Stimulated activated naive CD8-positive, alpha-beta T cell treated with anti-CD3 and anti-CD28 coated beads, Interleukin-15, Interleukin-2, amounts not matched to agents 100 ng/mL and 50 ng/mL, for 24 hours (primary cell): ENCODE measurements around the gene CD2AP.
A peak's percentile ranks its signal among the peaks of the same experiment; 100 is the strongest.

ENCODE experiments used
- H3K27ac Mint-ChIP-seq: one replicate; pipeline ENCODE4 v1.8.0; 2021; ENCODE audit warnings: mild to moderate bottlenecking, mixed read lengths
- H3K27me3 Mint-ChIP-seq: one replicate; pipeline ENCODE4 v1.8.0; 2021; ENCODE audit warnings: mixed read lengths
- H3K36me3 Mint-ChIP-seq: one replicate; pipeline ENCODE4 v1.8.0; 2021; ENCODE audit warnings: low read depth, mixed read lengths
- H3K4me1 Mint-ChIP-seq: one replicate; pipeline ENCODE4 v1.8.0; 2021; ENCODE audit warnings: low read depth, mixed read lengths
- H3K4me3 Mint-ChIP-seq: one replicate; pipeline ENCODE4 v1.8.0; 2021; ENCODE audit warnings: mild to moderate bottlenecking, mixed read lengths
- H3K9me3 Mint-ChIP-seq: one replicate; pipeline ENCODE4 v1.8.0; 2021; ENCODE audit warnings: mixed read lengths

CD2AP gene

DNA sequence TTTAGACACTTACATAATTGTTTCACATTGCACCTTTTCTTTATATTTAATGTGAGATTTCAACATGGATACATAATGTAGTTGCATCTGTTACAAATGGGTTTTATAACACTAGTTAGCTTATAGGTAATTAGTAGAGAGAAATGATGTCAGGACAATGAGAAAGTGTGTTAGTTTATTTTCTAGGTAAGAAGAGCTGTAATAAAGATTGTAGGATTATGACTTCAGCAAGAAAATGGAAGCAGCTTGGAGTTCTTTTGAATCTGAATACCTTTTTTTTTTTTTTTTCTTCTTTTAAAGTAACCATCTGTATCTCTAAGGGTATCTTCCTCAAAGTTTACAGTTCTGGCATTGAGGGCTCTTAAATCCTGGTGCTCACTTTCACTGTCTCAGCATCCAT is 35.3 kb downstream of the CD2AP start:
- Mint-ChIP-seq H3K4me3 (no peak overlapping the region), H3K4me1 (peaks cover 32% of the 10 kb centered on the region), H3K27ac (no peak overlapping the region), H3K36me3 (peaks cover 72% of the 10 kb centered on the region), H3K9me3 (no peaks in the 10 kb centered on the region), H3K27me3 (no peaks in the 10 kb centered on the region)

DNA sequence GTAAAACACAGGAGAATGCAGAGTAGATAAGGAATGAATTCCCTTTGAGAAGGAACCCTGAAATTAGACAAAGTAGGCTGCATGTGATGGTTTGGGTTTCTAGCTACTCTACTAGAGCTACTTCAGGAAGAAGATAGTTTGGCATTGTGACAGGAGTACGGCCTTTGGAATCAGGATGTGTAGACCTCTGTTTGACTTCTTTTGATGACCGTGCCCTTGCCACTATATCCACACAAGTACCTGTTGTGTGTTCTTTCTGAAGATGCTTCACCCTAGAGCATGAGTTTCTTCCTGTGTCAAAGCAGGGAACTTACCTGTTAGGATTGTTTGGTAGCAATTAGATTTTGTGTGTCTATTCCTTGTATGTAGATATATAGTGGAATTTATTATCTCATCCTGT is 41.7 kb downstream of the CD2AP start:
- Mint-ChIP-seq H3K4me3 (no peak overlapping the region), H3K27me3 (no peaks in the 10 kb centered on the region), H3K9me3 (no peaks in the 10 kb centered on the region), H3K4me1 (peaks cover 43% of the 10 kb centered on the region), H3K36me3 (peaks cover 25% of the 10 kb centered on the region), H3K27ac (no peak overlapping the region)

DNA sequence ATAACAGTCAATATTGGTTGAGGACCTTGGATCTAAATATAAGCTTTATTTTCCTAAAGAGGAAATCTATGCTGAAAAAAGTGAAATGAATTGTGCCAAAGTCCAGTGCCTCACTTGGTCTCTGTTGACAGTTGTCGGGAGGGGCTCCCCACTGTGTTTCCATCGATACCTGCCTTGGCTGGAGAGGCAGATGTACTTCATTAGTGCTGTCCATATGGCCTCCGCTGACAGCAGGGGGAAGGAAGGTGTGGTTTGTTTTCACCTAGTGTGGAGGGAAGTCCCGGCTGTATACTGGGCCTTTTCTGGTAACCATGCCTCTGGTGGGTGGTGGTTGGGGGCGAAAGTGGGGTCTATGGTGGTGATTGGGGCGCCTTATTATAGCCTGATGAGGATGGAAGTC is 42.7 kb downstream of the CD2AP start:
- H3K36me3 Mint-ChIP-seq: peaks cover 17% of the 10 kb centered on the region
- no peaks in the 10 kb centered on the region for H3K27me3 Mint-ChIP-seq
- H3K4me3 Mint-ChIP-seq: no peak overlapping the region
- H3K27ac Mint-ChIP-seq: no peak overlapping the region
- H3K9me3 Mint-ChIP-seq: no peaks in the 10 kb centered on the region
- peaks cover 44% of the 10 kb centered on the region for H3K4me1 Mint-ChIP-seq

DNA sequence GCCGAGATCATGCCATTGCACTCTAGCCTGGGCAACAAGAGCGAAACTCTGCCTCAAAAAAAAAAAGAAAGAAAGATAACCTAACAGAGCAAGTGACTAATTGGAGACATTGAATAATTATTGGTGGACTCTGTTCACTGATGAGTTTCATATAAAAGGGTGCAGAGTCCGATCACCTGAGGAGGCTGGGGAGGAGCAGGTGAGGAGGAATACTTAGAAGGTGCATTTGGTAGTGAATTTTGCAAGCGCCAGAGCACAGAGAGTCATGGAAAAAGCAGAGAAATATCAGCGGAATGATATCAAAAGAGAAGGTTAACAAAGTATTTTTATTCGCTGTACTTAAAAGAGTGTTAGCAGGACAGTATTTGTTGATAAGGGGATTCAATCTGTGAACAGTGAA is 44.4 kb downstream of the CD2AP start:
- no peak overlapping the region for H3K27ac Mint-ChIP-seq
- no peak overlapping the region for H3K4me3 Mint-ChIP-seq
- peaks cover 10% of the 10 kb centered on the region for H3K36me3 Mint-ChIP-seq
- peaks cover 49% of the 10 kb centered on the region for H3K4me1 Mint-ChIP-seq
- no peaks in the 10 kb centered on the region for H3K27me3 Mint-ChIP-seq
- H3K9me3 Mint-ChIP-seq: no peaks in the 10 kb centered on the region

DNA sequence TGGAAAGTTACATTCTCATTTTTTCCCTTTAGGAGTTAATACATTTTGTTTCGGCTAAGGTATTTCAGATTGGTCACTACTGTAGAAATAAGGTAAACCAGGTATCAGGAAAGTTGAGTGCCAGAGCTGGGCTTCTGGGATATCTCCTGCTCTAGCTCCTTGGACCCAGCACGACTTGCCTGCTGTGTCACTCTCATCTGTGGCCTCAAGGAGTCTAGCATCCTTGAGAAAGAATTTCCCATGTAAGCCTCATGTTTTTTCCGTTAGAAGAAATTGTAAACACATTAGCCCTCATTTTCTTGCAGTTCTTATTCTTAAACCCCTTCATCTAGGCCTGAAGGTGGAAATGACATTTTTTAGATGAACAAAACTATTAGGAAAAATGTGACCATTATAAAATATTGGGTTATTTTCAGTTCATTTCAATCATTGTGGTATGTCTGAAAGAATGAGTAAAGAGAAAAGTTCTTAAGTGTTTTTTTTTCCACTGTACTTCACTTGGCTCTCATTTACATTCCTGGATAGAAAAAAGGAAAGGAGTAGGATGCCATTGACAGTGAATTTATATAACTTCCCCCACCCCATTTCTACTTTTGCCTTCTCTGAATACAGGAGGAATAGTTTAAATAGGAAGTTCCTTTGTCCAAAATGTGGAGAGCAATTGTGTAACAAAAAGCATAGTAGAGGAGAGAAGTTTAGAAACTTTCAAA is 46.7 kb downstream of the CD2AP start:
- peaks cover 52% of the 10 kb centered on the region for H3K4me1 Mint-ChIP-seq
- no peak overlapping the region for H3K27ac Mint-ChIP-seq
- H3K36me3 Mint-ChIP-seq: peaks cover 29% of the 10 kb centered on the region
- no peak overlapping the region for H3K4me3 Mint-ChIP-seq
- H3K27me3 Mint-ChIP-seq: no peaks in the 10 kb centered on the region
- H3K9me3 Mint-ChIP-seq: no peaks in the 10 kb centered on the region

DNA sequence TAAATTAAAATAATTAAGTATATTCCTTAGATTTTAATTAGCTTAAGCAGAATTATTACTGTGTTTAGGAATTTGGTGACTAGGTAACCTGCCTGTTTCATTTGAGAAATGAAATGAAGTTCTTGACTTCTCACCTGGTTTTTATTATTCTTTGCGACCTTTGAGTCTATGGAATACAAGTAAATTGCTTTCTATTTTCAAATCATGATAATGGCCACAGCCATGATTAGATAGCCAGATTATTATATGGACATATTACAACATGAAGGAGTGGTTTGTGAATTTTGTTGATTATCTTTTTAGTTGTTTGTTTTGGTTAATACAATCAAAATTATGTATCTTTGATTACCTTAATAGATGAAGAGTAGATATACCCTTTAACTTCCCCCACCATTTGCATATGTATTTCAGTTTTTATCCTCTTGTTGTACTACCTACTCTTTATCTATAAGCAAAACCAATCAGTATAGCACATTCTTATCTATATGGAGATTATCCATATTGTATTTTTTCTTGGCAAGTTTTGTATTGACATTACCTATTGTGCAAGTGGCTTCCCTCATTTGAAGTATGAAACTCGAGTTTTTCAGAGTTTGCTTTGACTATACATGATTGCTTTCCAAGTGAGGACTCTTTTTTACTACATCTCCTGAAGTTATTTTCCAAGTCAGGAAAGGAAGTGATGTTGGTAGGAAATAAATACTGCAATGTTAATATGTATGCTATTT is 47.9 kb downstream of the CD2AP start:
- H3K9me3 Mint-ChIP-seq: no peaks in the 10 kb centered on the region
- no peaks in the 10 kb centered on the region for H3K27me3 Mint-ChIP-seq
- no peak overlapping the region for H3K27ac Mint-ChIP-seq
- no peak overlapping the region for H3K4me3 Mint-ChIP-seq
- H3K4me1 Mint-ChIP-seq: peaks cover 51% of the 10 kb centered on the region
- H3K36me3 Mint-ChIP-seq: peaks cover 39% of the 10 kb centered on the region

DNA sequence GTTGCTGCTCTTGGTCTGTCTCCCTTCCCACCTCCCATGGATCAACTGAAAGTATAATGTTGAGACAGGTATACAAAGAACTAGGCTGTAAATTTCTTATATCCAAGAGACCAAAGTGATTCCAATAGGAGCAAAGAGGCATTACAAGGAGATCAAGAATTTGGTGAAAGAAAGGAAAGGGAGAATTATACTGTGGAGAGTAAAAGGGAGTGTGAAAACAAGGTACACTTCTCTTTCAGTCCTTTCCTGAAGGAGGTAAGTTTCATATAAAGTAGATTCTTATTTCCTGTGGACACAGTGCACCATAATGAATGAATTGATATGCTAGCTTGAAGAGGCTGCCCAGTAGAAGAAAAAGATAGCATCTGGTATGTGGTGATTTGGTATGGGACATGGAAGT is 49.7 kb downstream of the CD2AP start:
- Mint-ChIP-seq H3K27me3 (no peaks in the 10 kb centered on the region), H3K36me3 (peaks cover 44% of the 10 kb centered on the region), H3K4me1 (peaks cover 42% of the 10 kb centered on the region), H3K9me3 (no peaks in the 10 kb centered on the region), H3K4me3 (no peak overlapping the region), H3K27ac (no peak overlapping the region)

DNA sequence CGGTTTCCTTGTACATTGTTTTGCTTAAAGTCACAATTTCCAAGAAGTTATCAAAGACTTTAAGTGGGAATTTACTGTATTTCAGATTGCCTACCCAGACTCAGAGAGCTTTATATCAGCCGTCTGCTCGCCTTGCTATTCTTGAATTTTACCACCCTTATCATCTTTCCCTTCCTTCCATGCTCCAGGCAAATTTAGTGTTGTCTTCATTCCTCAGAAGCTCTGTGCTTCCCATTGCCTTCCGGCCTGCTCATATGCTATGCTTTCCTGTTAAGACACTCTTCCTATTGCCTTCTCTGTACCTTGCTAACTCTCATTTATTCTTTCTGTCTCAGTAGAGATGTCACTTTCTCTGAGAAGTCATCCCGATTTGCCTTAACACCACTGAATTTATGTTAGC is 52.1 kb downstream of the CD2AP start:
- H3K36me3 Mint-ChIP-seq: peaks cover 51% of the 10 kb centered on the region
- H3K9me3 Mint-ChIP-seq: no peaks in the 10 kb centered on the region
- H3K4me1 Mint-ChIP-seq: peaks cover 40% of the 10 kb centered on the region
- H3K27ac Mint-ChIP-seq: peak overlapping the region; percentile 33
- no peaks in the 10 kb centered on the region for H3K27me3 Mint-ChIP-seq
- no peak overlapping the region for H3K4me3 Mint-ChIP-seq

DNA sequence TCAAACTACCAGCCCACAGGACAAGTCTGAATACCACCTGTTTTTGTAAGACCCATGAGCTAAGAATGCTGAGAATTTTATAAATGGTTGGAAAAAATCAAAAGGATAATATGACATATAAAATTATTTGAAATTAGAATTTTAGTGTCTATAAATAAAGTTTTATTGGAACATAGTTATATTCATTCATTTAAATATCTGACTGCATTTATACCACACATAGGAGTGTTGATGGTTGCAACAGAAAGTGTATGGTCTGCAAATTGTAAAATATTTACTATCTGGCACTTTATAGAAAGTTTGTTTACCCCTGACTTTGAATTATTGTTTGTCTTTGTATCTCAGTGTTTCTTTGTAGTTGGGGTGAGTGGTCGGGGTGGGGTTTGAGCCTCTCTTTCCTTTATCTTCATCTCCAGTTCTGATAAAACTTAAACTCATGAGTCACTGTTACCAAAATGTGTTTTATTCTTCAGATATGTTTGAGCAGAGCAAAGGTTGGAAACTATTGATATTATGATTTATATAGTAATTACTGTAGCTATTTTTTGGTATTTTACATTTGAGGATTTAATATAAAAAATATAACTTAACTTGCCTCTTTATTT is 55.5 kb downstream of the CD2AP start:
- no peak overlapping the region for H3K27ac Mint-ChIP-seq
- no peaks in the 10 kb centered on the region for H3K27me3 Mint-ChIP-seq

DNA sequence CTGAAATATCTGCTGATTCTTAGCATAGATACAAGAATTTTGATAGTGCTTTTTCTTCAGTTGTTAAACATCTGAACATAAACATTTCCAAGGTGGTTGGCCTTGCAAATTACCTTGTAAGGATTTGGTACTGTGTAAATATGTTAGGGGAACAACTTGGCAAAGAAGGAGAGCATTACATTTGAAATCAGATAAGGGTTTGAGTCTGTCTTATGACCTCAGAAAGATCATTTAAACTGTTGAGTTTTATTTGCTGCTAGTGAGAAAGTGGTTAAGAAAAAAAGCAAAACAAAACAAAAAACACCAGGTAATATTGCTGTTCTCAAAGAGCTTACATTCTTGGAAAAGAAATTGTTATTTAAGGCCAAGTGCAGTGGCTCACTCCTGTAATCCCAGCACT is 56.5 kb downstream of the CD2AP start:
- Mint-ChIP-seq H3K4me3 (no peak overlapping the region), H3K9me3 (no peaks in the 10 kb centered on the region), H3K27ac (no peak overlapping the region), H3K36me3 (peaks cover 52% of the 10 kb centered on the region), H3K4me1 (peaks cover 25% of the 10 kb centered on the region), H3K27me3 (no peaks in the 10 kb centered on the region)

More for the DNA sequence above, 55.5 kb downstream of the CD2AP start:
- peaks cover 29% of the 10 kb centered on the region for H3K4me1 Mint-ChIP-seq
- H3K9me3 Mint-ChIP-seq: no peaks in the 10 kb centered on the region
- peaks cover 57% of the 10 kb centered on the region for H3K36me3 Mint-ChIP-seq
- H3K4me3 Mint-ChIP-seq: no peak overlapping the region

DNA sequence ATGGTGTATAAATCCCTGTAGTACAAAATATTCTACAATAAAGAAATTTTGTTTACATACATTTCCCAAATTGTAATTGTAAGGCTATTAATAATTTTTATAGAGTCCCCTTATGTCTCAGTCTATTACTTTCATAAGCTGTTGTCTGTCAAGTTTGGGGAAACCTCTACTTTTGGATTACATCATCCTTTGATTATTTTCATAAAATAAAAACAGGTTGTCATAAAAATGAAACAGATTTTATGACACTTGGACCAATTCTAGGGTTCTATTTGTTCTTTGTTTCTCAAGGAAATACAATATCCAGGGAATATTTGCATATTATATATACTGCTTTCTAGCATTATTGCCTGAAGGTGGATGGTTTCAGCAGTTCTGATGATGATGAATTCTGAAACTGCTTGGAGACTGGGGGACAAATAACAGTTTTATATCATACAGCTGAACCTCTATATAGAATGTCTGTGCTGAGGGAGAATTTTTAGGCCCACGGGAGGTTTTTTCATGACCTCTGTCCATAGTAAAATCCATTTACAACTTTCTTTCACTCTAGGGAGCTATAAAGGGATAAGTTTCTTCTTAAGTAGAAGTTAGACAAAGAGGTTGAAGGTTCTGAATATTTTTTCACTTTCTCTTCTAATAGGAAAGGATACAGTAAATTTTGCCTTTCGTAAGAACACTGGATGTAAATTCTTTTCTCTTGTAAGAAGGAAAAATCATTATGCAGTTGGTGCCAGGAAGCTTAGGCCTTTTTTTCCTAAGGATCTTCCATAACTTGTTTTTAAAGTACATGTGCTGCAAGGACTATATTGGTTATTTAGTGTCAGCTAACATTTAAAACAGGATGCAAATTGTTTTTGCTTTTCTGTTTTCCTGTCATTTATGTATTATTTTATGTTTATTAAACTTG is 58.0 kb downstream of the CD2AP start:
- Mint-ChIP-seq H3K27me3 (no peaks in the 10 kb centered on the region), H3K9me3 (no peaks in the 10 kb centered on the region), H3K4me3 (no peak overlapping the region), H3K36me3 (peaks cover 44% of the 10 kb centered on the region), H3K4me1 (peaks cover 17% of the 10 kb centered on the region), H3K27ac (no peak overlapping the region)

DNA sequence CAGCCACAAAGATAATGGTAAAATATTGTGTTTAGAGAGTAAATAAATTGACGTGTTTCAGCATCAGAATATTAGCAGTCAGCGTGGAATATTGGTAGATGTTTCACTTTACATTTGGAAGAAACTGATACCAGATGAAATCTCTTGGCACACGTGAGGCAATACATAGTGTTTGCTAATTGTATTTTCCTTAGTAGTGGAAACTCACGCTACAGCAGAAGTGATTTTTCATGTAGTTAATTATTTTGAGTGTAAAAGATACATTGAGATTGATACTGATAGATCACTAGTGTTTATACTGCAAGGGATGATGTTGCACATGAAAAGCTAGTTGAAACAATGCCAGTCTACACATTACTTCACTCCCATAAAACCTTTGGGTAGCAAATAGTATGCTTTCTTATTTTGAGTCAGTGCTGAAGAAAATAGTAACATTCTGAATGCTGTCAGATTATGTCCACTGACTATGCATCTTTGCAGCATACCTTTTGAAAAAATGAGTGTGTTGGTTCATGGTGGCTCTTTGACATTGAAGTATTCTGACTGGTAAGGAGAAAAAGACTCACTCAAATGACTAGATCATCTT is 59.3 kb downstream of the CD2AP start:
- Mint-ChIP-seq H3K9me3 (no peaks in the 10 kb centered on the region), H3K27ac (no peak overlapping the region), H3K4me3 (no peak overlapping the region), H3K4me1 (peaks cover 17% of the 10 kb centered on the region), H3K27me3 (no peaks in the 10 kb centered on the region), H3K36me3 (peaks cover 47% of the 10 kb centered on the region)

DNA sequence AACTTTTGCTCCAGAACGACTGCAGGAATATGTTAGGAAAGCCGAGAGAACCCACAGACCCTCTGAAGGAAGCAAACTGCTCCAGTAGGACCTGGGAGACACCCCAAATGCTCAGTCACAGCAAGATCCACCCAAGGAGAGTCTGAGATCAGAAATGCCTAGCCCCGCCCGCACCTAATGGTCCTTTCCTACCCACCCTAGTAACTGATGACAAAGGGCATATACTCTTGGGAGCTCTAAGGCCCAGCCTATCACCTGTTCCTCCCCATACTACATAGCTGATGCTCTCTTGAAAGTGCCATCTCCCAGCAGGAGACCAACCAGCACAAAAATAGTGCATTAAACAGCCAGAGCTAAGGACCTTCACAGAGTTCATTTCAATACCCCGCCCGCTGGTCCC is 67.6 kb downstream of the CD2AP start:
- no peak overlapping the region for H3K27ac Mint-ChIP-seq
- no peak overlapping the region for H3K4me3 Mint-ChIP-seq
- no peaks in the 10 kb centered on the region for H3K27me3 Mint-ChIP-seq
- peaks cover 4% of the 10 kb centered on the region for H3K9me3 Mint-ChIP-seq
- peaks cover 13% of the 10 kb centered on the region for H3K4me1 Mint-ChIP-seq
- peaks cover 80% of the 10 kb centered on the region for H3K36me3 Mint-ChIP-seq

DNA sequence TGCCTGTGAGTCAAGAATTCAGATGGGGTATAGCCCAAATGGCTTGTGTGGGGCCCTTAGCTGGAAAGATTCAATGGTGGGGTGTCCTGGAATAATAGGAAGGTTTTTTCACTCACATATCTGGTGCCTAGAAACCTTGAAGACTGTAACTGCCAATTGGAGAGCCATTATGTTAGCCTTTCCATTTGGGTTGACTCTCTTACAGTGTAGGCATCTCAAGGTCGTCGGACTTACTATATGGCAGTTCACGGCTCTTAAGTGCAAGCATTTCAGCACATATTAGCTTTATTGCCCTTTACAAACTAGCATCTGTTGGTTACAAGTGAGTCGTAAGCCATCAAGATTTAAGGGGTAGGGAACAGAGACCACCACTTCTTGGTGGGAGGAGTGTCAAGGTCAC is 74.1 kb downstream of the CD2AP start:
- Mint-ChIP-seq H3K4me1 (peaks cover 6% of the 10 kb centered on the region), H3K36me3 (peaks cover 75% of the 10 kb centered on the region), H3K9me3 (no peaks in the 10 kb centered on the region), H3K27me3 (no peaks in the 10 kb centered on the region), H3K27ac (no peak overlapping the region), H3K4me3 (no peak overlapping the region)
